ENCODE results near the gene MLN. TPM values are rescaled to one million over a fixed set of nuclear protein-coding genes. Genes with fewer than 3 reads are reported as not detected.

The MLN gene
- total RNA-seq, 4 donors from 2014 or later, result not detected

DNA sequence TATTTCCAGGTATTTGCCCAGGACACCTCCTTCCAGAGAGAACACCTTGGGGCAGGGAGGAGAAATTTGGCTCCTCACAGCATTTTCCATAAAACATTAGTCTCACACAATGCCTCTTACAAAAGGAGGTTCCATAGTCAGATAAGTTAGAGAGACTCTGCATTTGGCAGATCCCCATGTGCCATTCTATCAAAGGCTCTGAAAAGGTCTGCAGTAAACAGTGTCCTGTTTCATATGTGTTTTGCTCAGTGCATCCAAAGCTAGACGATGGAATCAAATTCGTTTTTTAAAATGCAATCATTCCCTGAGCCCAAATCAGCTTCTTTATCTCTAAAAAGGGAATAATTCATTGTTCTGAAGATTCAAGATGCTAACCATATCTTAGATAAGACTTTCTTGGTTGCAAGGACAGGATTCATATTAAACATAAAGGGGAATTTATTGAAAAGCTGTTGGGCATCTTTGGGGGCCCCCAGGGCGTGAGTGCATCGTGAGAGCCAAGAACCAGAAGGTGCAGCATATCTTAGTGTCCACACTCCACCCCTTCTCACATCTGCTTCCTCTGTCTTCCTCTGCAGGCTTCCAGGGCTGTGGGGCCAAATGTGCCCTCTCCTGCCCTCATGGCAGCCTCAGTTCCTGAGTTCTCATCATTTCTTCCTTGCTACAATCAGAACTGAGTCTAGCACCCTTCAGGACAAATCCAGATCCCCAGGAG, 41.4 kb upstream of the MLN start:
- Histone ChIP-seq H3K27ac (no peak overlapping the region), H3K4me1 (no peaks in the 10 kb centered on the region), H3K9me3 (no peaks in the 10 kb centered on the region), H3K4me3 (no peak overlapping the region), H3K36me3 (no peaks in the 10 kb centered on the region), H3K27me3 (no peaks in the 10 kb centered on the region)
- no peak for DNase-seq
- intact Hi-C loops (cut with DNase I; ENCODE audit: low total_unique reads), result no loop called here
- TF ChIP-seq, protein P1, sequence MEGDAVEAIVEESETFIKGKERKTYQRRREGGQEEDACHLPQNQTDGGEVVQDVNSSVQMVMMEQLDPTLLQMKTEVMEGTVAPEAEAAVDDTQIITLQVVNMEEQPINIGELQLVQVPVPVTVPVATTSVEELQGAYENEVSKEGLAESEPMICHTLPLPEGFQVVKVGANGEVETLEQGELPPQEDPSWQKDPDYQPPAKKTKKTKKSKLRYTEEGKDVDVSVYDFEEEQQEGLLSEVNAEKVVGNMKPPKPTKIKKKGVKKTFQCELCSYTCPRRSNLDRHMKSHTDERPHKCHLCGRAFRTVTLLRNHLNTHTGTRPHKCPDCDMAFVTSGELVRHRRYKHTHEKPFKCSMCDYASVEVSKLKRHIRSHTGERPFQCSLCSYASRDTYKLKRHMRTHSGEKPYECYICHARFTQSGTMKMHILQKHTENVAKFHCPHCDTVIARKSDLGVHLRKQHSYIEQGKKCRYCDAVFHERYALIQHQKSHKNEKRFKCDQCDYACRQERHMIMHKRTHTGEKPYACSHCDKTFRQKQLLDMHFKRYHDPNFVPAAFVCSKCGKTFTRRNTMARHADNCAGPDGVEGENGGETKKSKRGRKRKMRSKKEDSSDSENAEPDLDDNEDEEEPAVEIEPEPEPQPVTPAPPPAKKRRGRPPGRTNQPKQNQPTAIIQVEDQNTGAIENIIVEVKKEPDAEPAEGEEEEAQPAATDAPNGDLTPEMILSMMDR (IDR thresholded peaks at IDR 0.05), result no peak
- TF ChIP-seq POLR2A (IDR thresholded peaks at IDR 0.05), result no peak

DNA sequence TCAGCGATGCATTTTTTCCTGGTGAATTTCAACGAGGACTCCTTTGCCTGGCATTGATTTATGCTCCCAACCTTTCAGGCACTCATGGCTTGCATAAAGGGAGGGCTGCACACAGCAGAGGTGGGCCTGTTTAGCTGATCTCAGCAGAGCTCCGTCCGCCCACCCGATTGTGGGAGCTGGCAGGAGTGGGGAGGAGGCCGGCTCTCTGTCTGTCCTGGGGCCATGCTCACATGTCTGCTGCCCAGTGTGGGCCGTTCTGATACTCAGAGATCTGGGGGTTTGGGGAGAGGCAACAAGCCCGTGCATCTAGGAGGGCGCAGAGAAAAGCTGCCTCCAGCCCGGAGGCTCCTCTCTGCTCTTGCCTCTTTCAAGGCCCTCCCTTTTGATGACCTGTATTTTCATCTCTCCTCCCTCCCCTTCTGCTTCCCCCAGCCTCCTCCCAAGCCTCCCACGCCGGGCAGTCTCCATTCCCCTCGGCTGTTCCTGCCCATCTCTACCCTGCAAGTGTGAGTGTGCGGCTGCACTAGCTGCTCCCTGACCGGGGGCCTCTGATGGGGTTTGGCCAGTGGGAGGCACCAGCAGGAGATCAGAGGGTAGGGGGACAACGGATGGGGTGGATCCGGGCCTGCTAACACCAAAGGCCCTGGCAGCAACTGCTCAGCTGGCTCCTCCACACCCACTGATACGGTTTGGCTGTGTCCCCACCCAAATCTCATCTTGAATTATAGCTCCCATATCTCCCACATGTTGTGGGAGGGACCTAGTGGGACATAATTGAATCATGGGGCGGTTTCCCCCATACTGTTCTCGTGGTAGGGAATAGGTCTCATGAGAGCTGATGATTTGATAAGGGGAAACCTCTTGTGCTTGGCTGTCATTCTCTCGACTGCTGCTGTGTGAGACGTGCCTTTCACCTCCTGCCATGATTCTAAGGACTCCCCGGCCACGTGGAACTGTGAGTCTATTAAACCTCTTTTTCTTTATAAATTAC, 39.6 kb upstream of the MLN start:
- peaks cover 0 to 3% of the 10 kb centered on the region in 2 donors for H3K4me1 ChIP-seq
- H3K27me3 ChIP-seq, result no peaks in the 10 kb centered on the region
- DNase-seq, result peak; percentile 48 to 53
- H3K36me3 ChIP-seq, result no peaks in the 10 kb centered on the region
- intact Hi-C loops (cut with DNase I; ENCODE audit: low total_unique reads), result no loop called here
- TF ChIP-seq, protein P1 (IDR thresholded peaks at IDR 0.05), result no peak
- H3K9me3 ChIP-seq, result no peaks in the 10 kb centered on the region
- peak overlapping the region; percentile 38 to 41 for H3K27ac ChIP-seq
- H3K4me3 ChIP-seq, result no peak overlapping the region

DNA sequence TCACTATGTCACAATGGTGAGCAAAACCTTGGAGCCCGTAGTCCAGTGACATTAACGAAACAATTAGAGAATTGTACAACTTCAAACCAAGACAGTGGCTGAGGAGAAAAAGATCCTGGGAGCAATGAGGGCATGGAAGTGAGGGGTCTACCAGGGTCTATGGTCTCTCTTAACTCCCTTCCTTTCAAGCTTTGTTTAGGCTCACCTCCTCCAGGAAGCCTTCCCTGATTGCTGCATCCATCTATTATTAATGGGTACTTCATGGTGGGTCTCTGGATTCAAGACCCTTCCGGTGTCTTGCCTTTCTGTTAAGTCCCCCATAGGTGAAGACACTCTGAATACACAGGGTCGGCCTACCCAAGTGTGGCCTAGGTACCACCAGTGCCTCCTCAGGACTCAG, 38.1 kb upstream of the MLN start:
- H3K4me1 ChIP-seq, result peaks cover 0 to 6% of the 10 kb centered on the region in 2 donors
- no peak for TF ChIP-seq POLR2A (IDR thresholded peaks at IDR 0.05)
- TF ChIP-seq, protein P1 (IDR thresholded peaks at IDR 0.05), result no peak
- no peak overlapping the region for H3K4me3 ChIP-seq
- intact Hi-C loops (cut with DNase I; ENCODE audit: low total_unique reads), result no loop called here
- no peaks in the 10 kb centered on the region for H3K9me3 ChIP-seq
- H3K27me3 ChIP-seq, result no peaks in the 10 kb centered on the region
- no peaks in the 10 kb centered on the region for H3K36me3 ChIP-seq
- H3K27ac ChIP-seq, result no peak overlapping the region
- DNase-seq, result no peak

DNA sequence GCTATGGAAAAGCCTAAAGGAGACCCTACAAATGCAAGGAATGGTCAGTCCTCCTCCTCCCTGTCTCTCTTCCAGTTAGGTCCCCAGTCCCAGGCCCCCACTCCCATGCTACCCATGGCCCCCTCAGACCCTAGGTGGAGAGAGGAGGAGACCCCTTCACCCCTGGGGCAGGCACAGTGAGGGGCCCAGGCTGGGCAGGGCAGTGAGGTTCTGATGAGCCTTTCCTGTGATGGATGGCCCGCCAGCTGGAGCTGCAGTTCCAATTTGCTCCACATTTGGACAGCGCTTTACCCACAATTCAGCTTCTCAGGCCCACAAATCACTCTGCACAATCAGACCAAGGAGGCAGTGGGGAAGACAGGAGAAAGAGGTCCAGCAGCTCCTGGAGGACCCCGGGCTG, 37.3 kb upstream of the MLN start:
- Histone ChIP-seq H3K36me3 (no peaks in the 10 kb centered on the region), H3K27me3 (no peaks in the 10 kb centered on the region), H3K4me1 (peaks cover 0 to 6% of the 10 kb centered on the region in 2 donors), H3K27ac (no peak overlapping the region), H3K4me3 (no peak overlapping the region), H3K9me3 (no peaks in the 10 kb centered on the region)
- TF ChIP-seq, protein P1 (IDR thresholded peaks at IDR 0.05), result no peak
- no peak for TF ChIP-seq POLR2A (IDR thresholded peaks at IDR 0.05)
- DNase-seq, result no peak
- intact Hi-C loops (cut with DNase I; ENCODE audit: low total_unique reads), result no loop called here

Data from uterus (tissue), 4 donors.